Stimulated activated CD4-positive, alpha-beta T cell treated with anti-CD3 and anti-CD28 coated beads, Interleukin-4, amount 100 ng/mL, for 24 hours (primary cell): Measurements from ENCODE around the gene CELF1.
A peak's percentile ranks its signal among the peaks of the same experiment; 100 is the strongest.

Source experiments
- DNase-seq: peaks from one replicate; pipeline ENCODE4 v3.0.0-alpha.2; 2020

The CELF1 gene

GRCh38 chr11:47443028-47443700, 109.8 kb downstream of the CELF1 start:
- no peak for DNase-seq

- DNase-seq = no peak
Observed at GRCh38 chr11:47442514-47442913, 110.4 kb downstream of the CELF1 start.

- no peak for DNase-seq
Observed at GRCh38 chr11:47441421-47441820, 111.5 kb downstream of the CELF1 start.

GRCh38 chr11:47440054-47440476, 112.9 kb downstream of the CELF1 start:
- DNase-seq = no peak

GRCh38 chr11:47438721-47439120, 114.2 kb downstream of the CELF1 start:
- no peak for DNase-seq

GRCh38 chr11:47437746-47438418, 115.0 kb downstream of the CELF1 start:
- DNase-seq = no peak

- DNase-seq = no peak
Observed at GRCh38 chr11:47437218-47437745, 115.7 kb downstream of the CELF1 start.

- no peak for DNase-seq
Observed at GRCh38 chr11:47436726-47437125, 116.2 kb downstream of the CELF1 start.

GRCh38 chr11:47435687-47436086, 117.2 kb downstream of the CELF1 start:
- DNase-seq = no peak

GRCh38 chr11:47434011-47434786, 118.7 kb downstream of the CELF1 start:
- DNase-seq = no peak

GRCh38 chr11:47433157-47433556, 119.8 kb downstream of the CELF1 start:
- DNase-seq = no peak

GRCh38 chr11:47431356-47432083, 121.4 kb downstream of the CELF1 start:
- no peak for DNase-seq

GRCh38 chr11:47430524-47430923, 122.4 kb downstream of the CELF1 start:
- DNase-seq = no peak

- peak; percentile 99 for DNase-seq
Observed at GRCh38 chr11:47426062-47426956, 126.6 kb downstream of the CELF1 start, which contains the start of gene PSMC3. Gene PSMC3, minus strand, starts transcription at chr11:47426439. Its CDS starts 160 bp downstream, at chr11:47426279.

- DNase-seq = no peak
Observed at GRCh38 chr11:47425611-47426010, 127.3 kb downstream of the CELF1 start.

GRCh38 chr11:47418454-47419259, 134.3 kb downstream of the CELF1 start:
- no peak for DNase-seq

GRCh38 chr11:47417712-47418111, 135.2 kb downstream of the CELF1 start:
- no peak for DNase-seq

GRCh38 chr11:47415949-47416472, 136.9 kb downstream of the CELF1 start:
- no peak for DNase-seq
